ENCODE data around the gene SIRT2.

GRCh38 chr19:38900743-38901190, 1.3 kb upstream of the SIRT2 start:
- TF ChIP-seq ZNF274 (IDR thresholded peaks at IDR 0.05; ENCODE audit: low read depth, low read length), result no peak
- TF ChIP-seq, protein P1, sequence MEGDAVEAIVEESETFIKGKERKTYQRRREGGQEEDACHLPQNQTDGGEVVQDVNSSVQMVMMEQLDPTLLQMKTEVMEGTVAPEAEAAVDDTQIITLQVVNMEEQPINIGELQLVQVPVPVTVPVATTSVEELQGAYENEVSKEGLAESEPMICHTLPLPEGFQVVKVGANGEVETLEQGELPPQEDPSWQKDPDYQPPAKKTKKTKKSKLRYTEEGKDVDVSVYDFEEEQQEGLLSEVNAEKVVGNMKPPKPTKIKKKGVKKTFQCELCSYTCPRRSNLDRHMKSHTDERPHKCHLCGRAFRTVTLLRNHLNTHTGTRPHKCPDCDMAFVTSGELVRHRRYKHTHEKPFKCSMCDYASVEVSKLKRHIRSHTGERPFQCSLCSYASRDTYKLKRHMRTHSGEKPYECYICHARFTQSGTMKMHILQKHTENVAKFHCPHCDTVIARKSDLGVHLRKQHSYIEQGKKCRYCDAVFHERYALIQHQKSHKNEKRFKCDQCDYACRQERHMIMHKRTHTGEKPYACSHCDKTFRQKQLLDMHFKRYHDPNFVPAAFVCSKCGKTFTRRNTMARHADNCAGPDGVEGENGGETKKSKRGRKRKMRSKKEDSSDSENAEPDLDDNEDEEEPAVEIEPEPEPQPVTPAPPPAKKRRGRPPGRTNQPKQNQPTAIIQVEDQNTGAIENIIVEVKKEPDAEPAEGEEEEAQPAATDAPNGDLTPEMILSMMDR (IDR thresholded peaks at IDR 0.05 in 2 of 3, conservative IDR thresholded peaks at IDR 0.05 in 1 of 3; ENCODE audit: borderline replicate concordance in 1 of 3, insufficient read depth in 1 of 3, low read depth in 2 of 3, low read length in 2 of 3), result no peak
- no peak for TF ChIP-seq CEBPB (IDR thresholded peaks at IDR 0.05; ENCODE audit: low read depth)

Measured in HCT116 (cell line).